Measurements from ENCODE around the gene PPFIA2. TPM values are rescaled to one million over a fixed set of nuclear protein-coding genes. Genes with fewer than 3 reads are reported as not detected.

PPFIA2 gene
- total and polyA plus RNA-seq, 9 of the 15 experiments (the other 6 are each of a cell fraction or from before 2014, with no cell fraction given) = not detected

- no peak overlapping the region for H2AFZ ChIP-seq (ENCODE audit: low read depth, low read length)
- FAIRE-seq (no peak), ATAC-seq (no peak), DNase-seq (ENCODE audit: extremely low read depth in 1 of 4, low spot score in 3 of 4) (no peak)
- BruUV-seq (replicated peaks) = no TSS peak
- CTCF ChIA-PET (ENCODE audit: low intra/inter-chr PET ratio) = no interaction called here
- in situ Hi-C loops (cut with MboI) = no loop called here
- H3K9ac ChIP-seq (ENCODE audit: insufficient read depth in 1 of 2, low read depth in 2 of 2, low read length in 2 of 2) = no peak overlapping the region
- no peaks in the 10 kb centered on the region for H3K27me3 ChIP-seq (ENCODE audit: control insufficient read depth in 2 of 2, insufficient read depth in 2 of 2, low read length in 2 of 2)
- intact Hi-C loops (cut with micrococcal nuclease) = no loop called here
- no peaks in the 10 kb centered on the region for H3K79me2 ChIP-seq (ENCODE audit: control insufficient read depth, insufficient read depth, low read length)
- no peaks in the 10 kb centered on the region for H3K9me3 ChIP-seq (replicated peaks; ENCODE audit: control insufficient read depth, insufficient read depth, low read depth, low read length)
- no peak overlapping the region for H3K4me2 ChIP-seq (ENCODE audit: insufficient read depth, low read length)
- H3K36me3 ChIP-seq (ENCODE audit: control insufficient read depth, insufficient read depth, low read length) = no peaks in the 10 kb centered on the region
- H3K4me3 ChIP-seq = no peak overlapping the region
- H3K4me1 ChIP-seq (replicated peaks in 1 of 2; ENCODE audit: control insufficient read depth in 2 of 2, insufficient read depth in 2 of 2, low read length in 2 of 2) = no peaks in the 10 kb centered on the region
- WGBS (ENCODE audit: insufficient coverage, low coverage, missing lambda C conversion rate) = 0% methylated on average over 2 of the region's 2 CpGs
- H3K9me1 ChIP-seq (ENCODE audit: control insufficient read depth, insufficient read depth, low read length) = no peaks in the 10 kb centered on the region
- H4K20me1 ChIP-seq (replicated peaks; ENCODE audit: control insufficient read depth, insufficient read depth, low read length) = no peaks in the 10 kb centered on the region
- H3K27ac ChIP-seq (ENCODE audit: extremely low read depth, low read depth, low read length) = no peak overlapping the region
- POLR2A ChIA-PET = no interaction called here
- TF ChIP-seq MTA3 (IDR thresholded peaks at IDR 0.05; ENCODE audit: borderline replicate concordance) (no peak), CBFA2T2 (conservative IDR thresholded peaks at IDR 0.05) (no peak), HCFC1 (IDR thresholded peaks at IDR 0.05; ENCODE audit: low read depth, low read length) (no peak), HLTF (IDR thresholded peaks at IDR 0.05) (no peak), HMGXB4 (CRISPR knock-in tag; IDR thresholded peaks at IDR 0.05) (no peak), ZFPM2 (CRISPR knock-in tag; IDR thresholded peaks at IDR 0.05) (no peak), THAP7 (CRISPR knock-in tag; IDR thresholded peaks at IDR 0.05) (no peak), CHD1 (IDR thresholded peaks at IDR 0.05; ENCODE audit: low read length) (no peak), NR0B1 (IDR thresholded peaks at IDR 0.05; ENCODE audit: partially characterized antibody) (no peak)
- TF ChIP-seq, protein P1, sequence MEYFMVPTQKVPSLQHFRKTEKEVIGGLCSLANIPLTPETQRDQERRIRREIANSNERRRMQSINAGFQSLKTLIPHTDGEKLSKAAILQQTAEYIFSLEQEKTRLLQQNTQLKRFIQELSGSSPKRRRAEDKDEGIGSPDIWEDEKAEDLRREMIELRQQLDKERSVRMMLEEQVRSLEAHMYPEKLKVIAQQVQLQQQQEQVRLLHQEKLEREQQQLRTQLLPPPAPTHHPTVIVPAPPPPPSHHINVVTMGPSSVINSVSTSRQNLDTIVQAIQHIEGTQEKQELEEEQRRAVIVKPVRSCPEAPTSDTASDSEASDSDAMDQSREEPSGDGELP (CRISPR knock-in tag; IDR thresholded peaks at IDR 0.05; ENCODE audit: borderline replicate concordance) = no peak
- TF ChIP-seq, protein P2, sequence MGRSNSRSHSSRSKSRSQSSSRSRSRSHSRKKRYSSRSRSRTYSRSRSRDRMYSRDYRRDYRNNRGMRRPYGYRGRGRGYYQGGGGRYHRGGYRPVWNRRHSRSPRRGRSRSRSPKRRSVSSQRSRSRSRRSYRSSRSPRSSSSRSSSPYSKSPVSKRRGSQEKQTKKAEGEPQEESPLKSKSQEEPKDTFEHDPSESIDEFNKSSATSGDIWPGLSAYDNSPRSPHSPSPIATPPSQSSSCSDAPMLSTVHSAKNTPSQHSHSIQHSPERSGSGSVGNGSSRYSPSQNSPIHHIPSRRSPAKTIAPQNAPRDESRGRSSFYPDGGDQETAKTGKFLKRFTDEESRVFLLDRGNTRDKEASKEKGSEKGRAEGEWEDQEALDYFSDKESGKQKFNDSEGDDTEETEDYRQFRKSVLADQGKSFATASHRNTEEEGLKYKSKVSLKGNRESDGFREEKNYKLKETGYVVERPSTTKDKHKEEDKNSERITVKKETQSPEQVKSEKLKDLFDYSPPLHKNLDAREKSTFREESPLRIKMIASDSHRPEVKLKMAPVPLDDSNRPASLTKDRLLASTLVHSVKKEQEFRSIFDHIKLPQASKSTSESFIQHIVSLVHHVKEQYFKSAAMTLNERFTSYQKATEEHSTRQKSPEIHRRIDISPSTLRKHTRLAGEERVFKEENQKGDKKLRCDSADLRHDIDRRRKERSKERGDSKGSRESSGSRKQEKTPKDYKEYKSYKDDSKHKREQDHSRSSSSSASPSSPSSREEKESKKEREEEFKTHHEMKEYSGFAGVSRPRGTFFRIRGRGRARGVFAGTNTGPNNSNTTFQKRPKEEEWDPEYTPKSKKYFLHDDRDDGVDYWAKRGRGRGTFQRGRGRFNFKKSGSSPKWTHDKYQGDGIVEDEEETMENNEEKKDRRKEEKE (IDR thresholded peaks at IDR 0.05; ENCODE audit: borderline replicate concordance in 1 of 2, control insufficient read depth in 1 of 2, low read depth in 2 of 2, low read length in 1 of 2) = no peak
- TF ChIP-seq, protein P3, sequence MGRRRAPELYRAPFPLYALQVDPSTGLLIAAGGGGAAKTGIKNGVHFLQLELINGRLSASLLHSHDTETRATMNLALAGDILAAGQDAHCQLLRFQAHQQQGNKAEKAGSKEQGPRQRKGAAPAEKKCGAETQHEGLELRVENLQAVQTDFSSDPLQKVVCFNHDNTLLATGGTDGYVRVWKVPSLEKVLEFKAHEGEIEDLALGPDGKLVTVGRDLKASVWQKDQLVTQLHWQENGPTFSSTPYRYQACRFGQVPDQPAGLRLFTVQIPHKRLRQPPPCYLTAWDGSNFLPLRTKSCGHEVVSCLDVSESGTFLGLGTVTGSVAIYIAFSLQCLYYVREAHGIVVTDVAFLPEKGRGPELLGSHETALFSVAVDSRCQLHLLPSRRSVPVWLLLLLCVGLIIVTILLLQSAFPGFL (CRISPR knock-in tag; IDR thresholded peaks at IDR 0.05) = no peak
Observed at GRCh38 chr12:81255947-81256346, 503.2 kb downstream of the PPFIA2 start.
